RWPE2 (cell line): ENCODE measurements around the gene POMGNT2.

Experiments
- ATAC-seq: fragments of 200-7000 bp; cut with Tn5 transposase; 3 replicates; pipeline ENCODE4 v1.9.1; 2021; ENCODE audit warnings: low read depth
- DNase-seq: peaks from one replicate; pipeline ENCODE4 v3.0.0-alpha.2; 2020; ENCODE audit warnings: low spot score
- H3K27ac ChIP-seq: fragments of 450-650 bp; 2 replicates; pipeline ENCODE4 v1.5.1; 2017; ENCODE audit warnings: mild to moderate bottlenecking; ENCODE audit not compliant: poor library complexity, severe bottlenecking
- H3K27me3 ChIP-seq: fragments of 250-450 bp; sonication (Bioruptor Pico); 2 replicates; pipeline ENCODE4 v1.5.1; 2021; ENCODE audit warnings: mild to moderate bottlenecking, moderate library complexity; ENCODE audit not compliant: insufficient read depth, poor library complexity, severe bottlenecking
- H3K36me3 ChIP-seq: fragments of 250-450 bp; sonication (Bioruptor Pico); 2 replicates; pipeline ENCODE4 v1.5.1; 2020; ENCODE audit warnings: low read depth, mild to moderate bottlenecking, moderate library complexity
- H3K4me1 ChIP-seq: fragments of 250-450 bp; sonication (Bioruptor Pico); 2 replicates; pipeline ENCODE4 v1.5.1; 2021; ENCODE audit warnings: mild to moderate bottlenecking, moderate library complexity; ENCODE audit not compliant: insufficient read depth, poor library complexity, severe bottlenecking
- H3K4me3 ChIP-seq: fragments of 250-450 bp; sonication (Bioruptor Pico); 2 replicates; pipeline ENCODE4 v1.5.1; 2021; ENCODE audit warnings: mild to moderate bottlenecking, moderate library complexity; ENCODE audit not compliant: severe bottlenecking
- H3K9me3 ChIP-seq: fragments of 250-450 bp; sonication (Bioruptor Pico); 2 replicates; pipeline ENCODE4 v1.5.1; 2021; ENCODE audit warnings: mild to moderate bottlenecking, moderate library complexity; ENCODE audit not compliant: severe bottlenecking
- CTCF ChIP-seq: fragments of 450-650 bp; IDR thresholded peaks from one replicate; pipeline ENCODE4 v1.5.1; 2017; ENCODE audit warnings: mild to moderate bottlenecking, moderate library complexity; ENCODE audit not compliant: poor library complexity, severe bottlenecking

The POMGNT2 gene

GRCh38 chr3:43082457-43082856, 23.4 kb downstream of the POMGNT2 start:
- no peaks in the 10 kb centered on the region for H3K9me3 ChIP-seq
- H3K36me3 ChIP-seq, result no peaks in the 10 kb centered on the region
- no peak for TF ChIP-seq CTCF
- H3K27ac ChIP-seq, result no peak overlapping the region
- ATAC-seq, result no peak
- H3K27me3 ChIP-seq, result no peaks in the 10 kb centered on the region
- H3K4me3 ChIP-seq, result no peak overlapping the region
- no peak for DNase-seq
- no peaks in the 10 kb centered on the region for H3K4me1 ChIP-seq

GRCh38 chr3:43081796-43082195, 24.1 kb downstream of the POMGNT2 start:
- no peak for TF ChIP-seq CTCF

GRCh38 chr3:43080726-43081568, 24.9 kb downstream of the POMGNT2 start:
- Histone ChIP-seq H3K27me3 (no peaks in the 10 kb centered on the region), H3K4me1 (no peaks in the 10 kb centered on the region), H3K9me3 (no peaks in the 10 kb centered on the region), H3K27ac (no peak overlapping the region), H3K36me3 (no peaks in the 10 kb centered on the region), H3K4me3 (no peak overlapping the region)
- DNase-seq (no peak), ATAC-seq (no peak)
- no peak for TF ChIP-seq CTCF

More at GRCh38 chr3:43081796-43082195, 24.1 kb downstream of the POMGNT2 start:
- ATAC-seq, result no peak
- Histone ChIP-seq H3K9me3 (no peaks in the 10 kb centered on the region), H3K36me3 (no peaks in the 10 kb centered on the region), H3K4me1 (no peaks in the 10 kb centered on the region), H3K27ac (no peak overlapping the region), H3K4me3 (no peak overlapping the region), H3K27me3 (no peaks in the 10 kb centered on the region)
- no peak for DNase-seq

- no peak for ATAC-seq
- Histone ChIP-seq H3K4me1 (no peaks in the 10 kb centered on the region), H3K9me3 (no peaks in the 10 kb centered on the region), H3K36me3 (no peaks in the 10 kb centered on the region), H3K27ac (no peak overlapping the region), H3K4me3 (no peak overlapping the region), H3K27me3 (no peaks in the 10 kb centered on the region)
- no peak for DNase-seq
- TF ChIP-seq CTCF, result no peak
Measured at GRCh38 chr3:43079536-43080332, 26.1 kb downstream of the POMGNT2 start.
